Endometrial microvascular endothelial cells (primary cell): ENCODE measurements around the gene MAD1L1. TPM values are rescaled to one million over a fixed set of nuclear protein-coding genes. Genes with fewer than 3 reads are reported as not detected.

Source experiments
- in situ Hi-C: cut with HindIII; loops from 2 replicates; pipeline ENCODE4 v1.10.0; 2017; ENCODE audit warnings: low sequenced_read_pairs, low pct_unique_long_range_greater_than_20kb; ENCODE audit errors: inconsistent ontology term
- total RNA-seq: library from RNA; depleted of rRNA; stranded (reverse); fragments of >200 nt; gene quantifications from one replicate; pipeline ENCODE4 v1.2.3, GENCODE V29; 2015; ENCODE audit errors: inconsistent ontology term

Gene MAD1L1
- total RNA-seq, 1 donor from 2014 or later, result 44.7 TPM

DNA sequence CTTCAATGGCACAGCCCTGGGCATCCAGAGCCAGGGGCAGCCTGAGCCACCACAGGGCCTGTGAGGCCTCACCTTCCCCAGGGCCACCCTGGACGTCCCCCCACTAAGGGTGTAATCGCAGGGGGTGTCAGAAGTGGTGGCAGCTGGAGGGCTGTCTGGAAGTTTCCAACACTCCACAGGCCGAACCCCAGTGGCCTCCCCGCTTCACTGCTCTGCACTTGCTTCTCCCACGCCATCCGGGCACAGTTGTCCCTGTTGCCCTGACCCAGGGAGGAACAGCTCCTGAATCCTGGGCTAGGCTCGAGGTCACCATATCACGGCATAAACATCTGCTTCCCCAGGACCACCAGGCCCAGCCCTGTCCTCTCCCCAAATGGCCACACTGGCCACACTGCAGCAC is 276.6 kb downstream of the MAD1L1 start:
- in situ Hi-C loops, result no loop called here

DNA sequence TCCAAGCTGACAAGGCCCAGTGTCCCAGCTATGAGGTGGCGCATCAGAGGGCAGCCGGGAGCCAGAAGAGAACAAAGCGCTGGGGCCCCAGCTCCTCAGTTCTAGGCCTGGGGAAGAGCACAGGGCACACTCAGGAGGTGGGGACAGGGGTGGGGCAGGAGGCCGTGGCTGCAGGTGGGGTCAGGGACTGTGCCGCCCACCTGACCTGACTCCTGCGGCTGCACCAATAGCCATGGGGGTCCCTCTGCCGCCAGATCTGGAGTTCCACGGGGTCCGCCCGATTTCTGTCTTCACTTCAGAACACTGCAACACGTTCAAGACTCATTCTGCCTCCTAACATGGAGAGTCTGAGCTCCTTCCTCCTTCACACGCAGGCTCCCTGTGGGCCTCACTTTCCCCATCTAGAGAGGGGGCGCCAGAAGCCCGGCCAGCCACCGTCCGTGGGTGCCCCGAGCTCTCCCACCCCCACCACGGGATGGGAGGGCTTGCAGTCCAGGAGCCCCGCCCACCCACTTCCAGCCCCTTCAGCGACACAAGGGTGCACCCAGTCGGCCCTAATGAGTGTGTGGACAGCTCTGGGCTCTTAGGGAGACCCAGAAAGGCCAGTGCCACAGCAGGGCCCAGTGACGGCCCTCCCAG is 278.3 kb downstream of the MAD1L1 start:
- in situ Hi-C loops, result no loop called here

DNA sequence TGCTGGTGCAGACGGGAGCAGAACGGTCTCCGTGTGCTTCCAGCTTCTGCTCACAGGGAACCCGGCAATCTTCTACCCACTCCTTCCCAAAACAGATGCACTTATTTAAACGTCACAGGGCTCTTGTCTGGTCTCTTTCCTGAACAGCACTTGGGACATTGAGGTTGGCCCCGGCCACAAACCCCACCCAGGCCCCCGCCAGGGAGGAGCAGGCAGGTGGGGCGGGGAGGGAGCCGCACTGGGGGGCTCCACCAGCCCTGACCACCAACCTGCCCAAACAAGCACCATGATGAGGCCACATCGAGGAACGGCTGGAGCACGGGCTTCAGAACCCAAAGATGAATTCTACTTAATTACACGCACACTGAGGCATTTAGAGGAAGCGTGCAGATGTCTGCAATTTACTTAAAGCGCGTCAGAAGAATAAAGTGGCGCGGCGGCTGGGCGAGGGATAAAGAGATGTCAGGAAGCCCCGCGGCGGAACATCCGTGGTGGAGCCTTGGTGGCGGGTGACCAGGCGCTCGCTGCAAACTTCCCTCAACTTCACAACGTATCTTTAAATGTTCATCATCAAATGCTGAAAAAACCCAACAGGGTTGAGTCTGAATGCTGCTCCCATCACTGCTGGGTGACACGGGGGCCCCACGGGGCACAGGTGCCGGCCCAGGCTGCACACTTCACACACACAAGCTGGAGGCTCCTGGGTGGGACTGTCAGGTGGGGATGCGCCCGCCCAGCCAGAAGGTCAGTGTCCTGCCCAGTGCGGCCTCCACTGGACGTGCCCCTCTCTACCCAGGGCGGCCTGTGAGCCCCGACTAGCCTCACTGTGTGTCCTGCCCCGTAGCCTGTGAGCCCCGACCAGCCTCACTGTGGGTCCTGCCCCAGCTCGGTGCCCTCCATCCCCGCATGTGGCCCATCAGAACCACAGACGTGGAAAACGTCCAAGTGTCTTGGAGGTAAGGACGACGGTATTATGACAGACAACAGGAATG is 279.2 kb downstream of the MAD1L1 start:
- in situ Hi-C loops, result no loop called here

DNA sequence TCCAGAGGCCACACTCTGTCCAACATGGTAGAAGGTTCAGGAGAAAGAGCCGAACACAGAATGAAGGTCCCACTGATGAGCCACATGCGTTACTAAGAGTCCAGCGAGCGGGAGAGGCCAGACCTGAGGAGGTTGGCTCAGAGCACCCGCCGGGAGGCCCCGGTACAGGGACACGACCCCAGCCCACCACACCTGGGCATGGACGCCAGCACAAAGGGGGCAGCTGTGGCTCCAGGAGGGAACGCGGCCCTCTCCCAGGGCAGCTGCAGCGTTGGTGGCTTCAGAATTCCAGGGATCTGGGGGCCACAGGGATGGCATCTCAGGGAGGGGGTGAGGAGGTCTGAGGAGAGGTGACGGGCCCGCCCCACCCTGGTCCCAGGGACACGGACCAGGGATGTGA is 280.0 kb downstream of the MAD1L1 start:
- in situ Hi-C loops, result no loop called here

DNA sequence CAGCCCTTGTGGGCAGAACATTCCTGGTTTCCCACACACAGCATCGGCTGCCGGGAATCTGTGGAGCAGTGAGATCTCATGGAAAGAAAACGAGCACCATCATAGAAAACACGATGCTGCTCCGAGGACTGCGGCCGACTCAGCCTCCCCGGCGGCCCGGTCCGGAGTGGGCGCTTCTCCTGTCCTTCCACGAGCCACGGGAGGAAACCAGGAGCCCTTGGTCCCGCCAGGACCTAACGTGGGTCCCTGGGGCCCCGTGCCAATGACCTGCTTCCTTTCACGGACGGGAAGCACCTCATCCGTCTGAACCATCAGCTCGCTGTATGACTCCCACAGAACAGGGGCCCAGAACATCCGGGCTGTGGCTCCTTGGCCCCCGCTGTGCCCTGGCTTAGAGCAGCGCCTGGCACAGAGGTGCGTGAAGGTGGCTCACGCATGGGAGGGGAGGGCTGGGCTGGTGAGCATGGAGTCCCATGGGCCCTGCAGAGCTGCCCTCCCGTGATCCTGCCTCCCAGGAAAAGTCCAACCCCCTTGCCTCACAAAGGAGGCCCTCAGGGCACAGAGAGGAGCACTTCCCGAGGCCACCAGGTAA is 280.5 kb downstream of the MAD1L1 start:
- in situ Hi-C loops, result no loop called here

DNA sequence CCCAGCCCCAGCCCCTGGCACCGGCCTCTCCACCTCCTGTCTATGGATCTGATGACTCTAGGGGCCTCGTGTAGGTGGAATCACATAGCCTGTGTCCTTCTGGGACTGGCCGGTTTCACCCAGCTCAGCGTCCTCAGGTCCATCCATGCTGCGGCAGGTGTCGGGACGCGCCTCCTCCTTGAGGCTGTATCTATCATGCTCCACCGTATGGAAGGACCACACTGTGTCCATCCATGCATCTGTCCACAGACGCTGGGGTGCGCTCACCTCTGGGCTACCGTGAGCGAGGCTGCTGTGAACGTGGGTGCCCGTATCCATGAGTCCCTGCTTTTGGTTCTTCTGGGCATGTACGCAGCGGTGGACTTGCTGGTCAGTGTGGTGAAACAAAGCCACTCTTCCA is 281.1 kb downstream of the MAD1L1 start:
- in situ Hi-C loops, result no loop called here

DNA sequence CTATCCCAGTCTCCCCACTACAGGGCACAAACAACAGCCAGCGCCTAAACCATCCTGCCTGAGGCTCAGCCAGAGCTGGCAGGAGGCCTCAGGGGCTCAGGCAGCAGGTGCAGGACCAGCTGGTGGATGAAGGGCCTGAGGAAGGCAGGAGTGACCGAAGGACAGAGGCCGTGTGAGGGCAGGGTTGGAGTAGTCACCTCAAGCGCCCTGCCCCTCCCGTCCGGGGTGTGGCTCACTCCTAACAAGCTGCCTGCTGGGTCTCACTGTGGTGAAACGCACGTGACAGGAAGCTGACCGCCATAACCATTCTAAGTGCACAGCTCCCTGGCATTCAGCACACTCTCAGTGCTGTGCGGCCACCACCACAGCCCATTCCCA is 281.6 kb downstream of the MAD1L1 start:
- in situ Hi-C loops, result no loop called here

DNA sequence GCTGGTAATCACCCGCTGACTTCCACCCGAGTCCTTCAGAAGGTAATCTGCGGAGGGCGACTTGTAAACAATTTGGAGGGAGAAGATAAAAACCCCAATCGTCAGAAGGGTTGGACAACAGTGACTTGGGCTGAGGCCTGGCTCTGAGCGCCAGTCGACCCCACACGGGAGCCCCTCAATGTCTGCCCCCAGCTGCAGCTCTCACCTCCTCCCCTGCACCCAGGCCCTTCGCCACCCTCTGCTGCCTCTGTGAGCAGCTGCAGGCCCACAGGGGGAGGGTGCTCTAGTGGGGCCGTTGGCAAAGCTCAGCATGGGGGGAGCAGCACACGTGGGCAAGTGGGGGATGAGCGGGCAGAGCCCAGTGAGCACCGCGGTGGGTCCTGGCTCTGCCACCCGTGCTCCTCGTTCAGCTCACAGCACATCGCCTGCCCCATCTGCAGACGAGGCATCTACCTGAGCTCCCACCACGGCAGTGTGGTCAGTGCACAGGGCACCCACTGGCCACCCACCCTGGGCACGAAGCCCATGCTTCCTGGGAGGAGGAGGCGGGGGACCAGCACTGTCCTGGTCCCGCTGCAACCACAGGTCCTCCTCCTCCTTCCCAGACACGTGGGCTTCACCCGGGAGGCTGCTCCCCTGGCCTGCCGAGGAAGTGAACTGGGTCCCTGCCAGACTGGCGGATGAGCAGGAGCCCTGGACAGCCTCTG is 282.1 kb downstream of the MAD1L1 start:
- in situ Hi-C loops, result no loop called here

DNA sequence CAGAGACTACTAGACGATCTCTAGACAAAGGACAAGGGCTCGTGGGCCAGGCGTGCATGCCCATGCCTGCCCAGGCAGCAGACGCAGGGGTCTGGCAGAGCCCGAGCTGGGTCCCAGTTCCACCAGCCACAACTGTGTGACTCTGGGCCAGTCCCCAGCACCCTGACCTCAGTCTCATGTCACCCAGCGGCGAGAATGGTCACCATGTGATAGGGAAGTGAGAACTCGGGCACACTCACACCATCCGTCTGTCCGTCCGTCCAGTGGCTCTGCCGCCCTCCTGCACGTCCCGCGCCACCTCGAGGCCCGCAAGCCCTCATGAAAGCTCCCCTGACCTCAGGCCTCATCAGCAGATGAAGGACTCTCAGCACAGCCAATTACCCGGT is 282.7 kb downstream of the MAD1L1 start:
- in situ Hi-C loops, result no loop called here

DNA sequence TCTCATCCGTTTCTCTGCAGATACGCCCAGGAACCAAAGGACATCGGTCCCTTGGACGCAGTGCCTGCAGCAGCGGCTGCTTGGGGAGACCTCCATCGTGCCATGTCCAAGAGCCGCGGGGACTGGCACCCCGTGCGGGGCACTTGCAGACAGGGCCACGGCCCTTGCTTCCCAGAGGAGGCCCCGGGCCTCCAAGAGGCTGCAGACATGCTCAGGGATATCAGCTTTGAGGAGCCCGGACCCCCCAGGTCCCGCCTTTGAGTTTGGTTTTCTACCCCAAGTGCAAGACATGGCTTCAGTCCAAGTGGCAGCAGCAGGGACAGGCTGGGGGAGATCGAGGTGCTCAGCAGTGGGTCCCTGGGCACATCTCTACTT is 283.1 kb downstream of the MAD1L1 start:
- in situ Hi-C loops, result no loop called here

DNA sequence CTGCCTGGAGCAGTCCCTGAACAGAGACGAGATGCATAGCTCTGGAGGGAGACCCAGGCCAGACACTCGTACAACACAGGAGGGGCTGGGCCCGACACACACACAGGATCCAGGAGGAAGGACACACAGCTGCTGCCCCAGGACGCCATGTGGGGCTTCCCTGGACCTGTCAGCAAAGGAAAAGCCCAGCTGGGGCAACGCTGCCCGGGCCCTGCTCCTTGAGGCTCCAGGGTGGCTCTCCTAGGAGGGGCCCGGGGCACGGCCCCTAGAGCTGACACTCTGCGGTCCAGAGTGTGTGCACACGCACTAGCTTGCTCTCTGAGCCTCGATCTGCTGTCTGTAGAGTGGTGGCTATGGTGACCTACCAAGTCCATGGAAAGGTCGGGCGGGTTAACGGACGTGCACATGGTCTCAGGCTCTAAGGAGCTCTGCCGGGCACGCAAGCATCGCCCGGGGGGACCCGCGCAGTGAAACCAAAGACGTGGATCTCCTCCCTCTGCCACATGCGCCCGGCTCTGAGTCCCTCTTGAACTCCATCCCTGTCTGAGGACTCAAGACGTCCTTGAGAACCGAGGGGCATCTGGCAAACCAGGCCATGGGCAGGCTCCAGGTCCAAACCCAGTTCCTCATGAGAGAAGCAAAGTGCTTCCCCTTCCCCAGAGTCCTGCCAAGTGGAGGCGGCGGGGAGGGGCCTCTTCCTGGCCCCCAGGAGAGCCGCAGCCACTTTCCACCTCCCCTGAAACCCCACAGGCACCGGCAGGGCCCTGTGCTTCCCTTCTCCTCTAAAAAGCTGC is 283.7 kb downstream of the MAD1L1 start:
- in situ Hi-C loops, result no loop called here

DNA sequence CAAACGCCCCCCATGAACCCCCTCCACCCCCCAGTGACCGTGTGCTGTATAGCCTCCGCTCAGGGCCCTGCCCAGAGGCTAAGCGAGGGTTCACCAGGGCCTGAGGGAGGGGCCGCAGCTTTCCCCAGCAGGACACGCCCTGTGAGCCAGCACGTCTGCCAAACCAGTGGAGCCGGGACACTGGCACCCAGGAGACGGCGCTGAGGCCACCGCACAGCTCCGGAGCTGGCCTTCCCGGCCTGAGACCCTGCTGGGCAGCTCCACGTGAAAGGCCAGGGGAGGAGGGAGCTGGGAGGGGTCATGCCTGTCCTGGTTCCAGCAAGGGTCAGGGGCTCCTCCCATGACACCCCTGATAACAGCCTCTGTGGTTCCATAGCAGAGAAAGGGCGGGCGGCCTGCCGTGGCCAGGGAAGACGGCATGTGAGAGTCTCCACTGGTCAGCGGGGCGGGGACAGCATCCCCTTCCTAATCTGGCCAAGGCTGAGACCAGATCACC is 284.4 kb downstream of the MAD1L1 start:
- in situ Hi-C loops, result no loop called here

DNA sequence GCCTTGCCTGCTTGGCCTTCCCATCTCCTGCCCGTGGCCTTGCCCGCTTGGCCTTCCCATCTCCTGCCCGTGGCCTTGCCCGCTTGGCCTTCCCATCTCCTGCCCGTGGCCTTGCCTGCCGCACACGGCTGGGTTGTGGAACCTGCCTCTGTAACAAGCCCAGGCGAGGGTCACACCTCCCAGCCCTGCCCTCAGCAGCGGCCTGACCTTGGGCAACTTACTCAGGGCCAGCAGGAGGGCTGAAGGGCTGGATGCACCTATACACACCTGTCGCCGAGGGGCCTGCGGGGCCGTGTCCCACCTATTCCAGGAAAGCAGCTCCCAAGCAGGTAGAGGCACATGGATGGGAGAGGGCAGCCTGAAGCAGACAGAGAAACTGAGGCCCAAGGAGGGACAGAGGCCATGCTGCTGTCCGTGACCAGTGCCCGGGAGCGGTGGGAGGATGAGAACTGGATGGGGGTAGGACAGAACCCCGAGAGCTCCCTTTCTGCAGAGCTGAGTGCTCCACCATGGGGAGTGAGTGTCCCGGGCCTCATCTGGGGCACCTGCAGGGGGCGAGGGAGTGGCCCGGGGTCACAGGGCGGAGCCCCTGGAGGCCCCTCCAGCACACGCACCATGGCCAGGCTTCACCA is 285.0 kb downstream of the MAD1L1 start:
- in situ Hi-C loops, result no loop called here

DNA sequence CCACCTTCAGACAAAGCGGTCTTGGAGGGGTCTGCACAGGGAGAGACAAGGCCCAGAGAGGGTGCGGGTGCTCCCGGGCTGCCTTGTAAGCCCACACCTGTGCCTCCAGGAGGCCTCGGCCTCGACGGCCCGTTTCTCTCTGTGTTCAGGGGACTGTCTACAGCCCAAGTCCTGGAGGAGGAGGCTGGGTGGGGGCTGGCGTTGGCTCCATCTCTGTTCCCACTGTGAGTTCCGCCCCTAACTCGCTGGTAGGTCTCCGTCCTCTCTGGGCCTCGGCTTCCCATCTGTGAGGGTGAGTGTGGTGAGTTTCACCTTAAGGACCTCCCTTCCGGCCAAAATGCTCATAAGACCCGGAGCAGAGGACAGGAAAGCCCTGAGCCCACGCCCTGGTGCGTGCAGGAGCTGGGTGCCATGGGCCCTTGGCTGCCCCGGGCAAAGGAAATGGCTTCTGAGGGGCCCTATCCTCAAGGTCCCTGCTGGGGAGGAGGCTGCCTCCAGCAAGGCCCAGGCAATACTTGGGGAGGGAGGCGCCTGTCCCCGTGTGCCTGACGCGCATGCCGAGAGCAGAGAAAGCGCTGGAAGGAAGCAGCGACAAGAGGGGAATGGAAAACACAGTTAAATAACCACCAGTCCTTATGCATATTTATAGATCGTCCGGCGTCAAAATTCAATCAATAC is 285.8 kb downstream of the MAD1L1 start:
- in situ Hi-C loops, result no loop called here

DNA sequence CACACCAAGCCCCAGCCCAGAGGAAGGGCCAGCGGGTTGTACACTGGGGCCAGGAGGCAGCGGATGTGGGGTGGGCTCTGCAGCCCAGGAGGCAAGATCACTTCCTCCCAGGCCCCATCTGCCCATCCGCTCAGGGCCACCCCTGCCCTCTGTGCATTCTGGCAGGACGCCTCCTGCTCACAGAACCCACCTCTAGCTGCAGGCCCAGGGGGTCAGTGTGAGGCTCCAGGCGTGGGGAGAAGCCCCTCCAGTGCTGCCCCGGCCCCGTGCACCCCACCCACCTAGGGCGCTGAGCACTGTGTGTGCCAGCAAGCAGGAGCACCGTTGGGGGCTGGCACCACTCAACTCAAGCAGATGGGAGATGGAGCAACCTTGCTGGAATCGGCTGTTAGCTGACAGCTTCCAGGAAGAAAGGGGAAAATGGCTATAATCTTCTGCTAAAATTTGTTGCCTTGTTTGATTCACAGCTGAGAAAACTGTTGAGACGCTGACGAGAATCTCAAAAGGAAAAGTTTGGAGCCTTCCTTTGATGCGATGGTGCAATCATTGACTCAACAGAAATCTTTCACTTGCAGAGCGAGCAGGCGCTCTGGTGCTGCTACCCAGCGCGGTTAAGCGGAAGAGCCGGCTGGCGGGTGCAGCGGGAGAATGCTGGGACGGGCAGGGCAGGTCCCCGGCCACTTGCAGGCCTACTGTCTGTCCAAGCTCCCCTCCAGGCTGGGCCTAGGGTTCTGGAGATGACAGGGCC is 286.5 kb downstream of the MAD1L1 start:
- in situ Hi-C loops, result no loop called here

DNA sequence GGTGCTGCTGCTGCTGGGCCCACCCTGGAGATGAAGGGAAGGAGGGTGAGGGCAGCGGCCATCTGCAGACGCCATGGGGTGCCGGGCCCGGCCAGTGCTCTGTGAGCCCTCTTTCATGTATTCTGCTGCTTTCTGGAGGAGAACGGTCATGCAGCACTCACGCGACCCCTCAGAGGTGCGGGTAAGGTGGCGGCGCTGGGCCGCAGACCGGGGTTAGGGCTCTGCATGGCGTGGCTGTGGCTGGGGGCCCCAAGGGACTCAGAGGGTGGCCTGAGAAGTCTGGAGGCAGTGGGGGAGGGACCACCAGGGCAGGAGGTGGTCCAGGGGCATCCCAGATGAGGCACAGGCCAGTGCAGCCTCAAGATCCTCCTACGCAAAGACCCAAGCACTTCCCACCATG is 287.2 kb downstream of the MAD1L1 start:
- in situ Hi-C loops, result no loop called here

DNA sequence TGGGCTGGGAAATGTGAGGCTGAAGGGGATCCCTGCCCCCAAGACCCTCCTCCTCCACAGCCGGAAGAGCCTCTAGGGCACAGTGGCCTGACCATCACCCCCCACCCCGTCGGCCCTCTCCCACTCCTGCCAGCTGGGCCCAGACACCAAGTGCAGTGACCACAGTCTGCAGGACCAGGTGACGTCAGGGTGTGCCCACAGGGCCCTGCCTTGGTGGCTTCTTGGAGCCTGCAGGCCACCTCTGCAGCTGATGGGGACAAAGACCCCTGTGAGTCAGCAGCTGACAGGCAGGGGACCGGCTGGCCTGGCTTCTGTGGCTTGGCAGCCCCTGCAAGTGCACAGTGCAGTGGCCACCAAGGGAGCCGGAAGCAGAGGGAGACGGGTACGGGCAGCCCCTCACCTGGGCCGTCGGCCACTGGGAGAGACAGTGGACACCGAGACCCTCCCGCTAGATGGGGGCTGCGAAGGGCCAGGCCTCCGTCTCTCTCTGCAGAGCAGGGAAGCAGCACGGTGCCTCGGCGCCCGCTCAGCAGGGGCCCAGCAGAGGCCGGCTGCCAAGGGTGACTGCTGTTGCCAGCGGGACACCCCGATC is 288.0 kb downstream of the MAD1L1 start:
- in situ Hi-C loops, result no loop called here
